G401.6 (cell line): Measurements from ENCODE around the gene GNL1.
A peak's percentile ranks its signal among the peaks of the same experiment; 100 is the strongest.

Source experiments
- FAIRE-seq: peaks from 2 replicates; lab custom pipeline; 2012; peaks lifted over from hg19 to GRCh38; lab: Jason Lieb, UNC

Gene GNL1

DNA sequence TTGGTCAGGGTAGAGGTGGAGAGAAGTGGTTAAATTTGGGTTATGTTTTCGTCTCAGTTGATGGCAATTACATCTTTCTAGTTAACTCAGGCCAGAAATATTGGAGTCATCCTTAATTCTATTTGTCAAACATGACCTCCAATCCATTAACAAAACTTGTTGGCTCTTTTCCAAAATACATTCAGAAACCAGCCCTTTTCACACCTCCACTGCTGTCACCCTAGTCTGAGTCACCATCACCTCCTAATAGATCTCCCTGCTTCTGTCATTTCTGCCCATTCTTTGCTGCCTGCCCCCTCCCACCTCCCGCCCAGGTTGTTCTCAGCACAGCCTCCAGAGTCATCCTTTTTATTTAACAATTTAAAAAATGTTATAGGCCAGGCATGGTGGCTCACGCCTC, 12.0 kb upstream of the GNL1 start:
- no peak for FAIRE-seq

DNA sequence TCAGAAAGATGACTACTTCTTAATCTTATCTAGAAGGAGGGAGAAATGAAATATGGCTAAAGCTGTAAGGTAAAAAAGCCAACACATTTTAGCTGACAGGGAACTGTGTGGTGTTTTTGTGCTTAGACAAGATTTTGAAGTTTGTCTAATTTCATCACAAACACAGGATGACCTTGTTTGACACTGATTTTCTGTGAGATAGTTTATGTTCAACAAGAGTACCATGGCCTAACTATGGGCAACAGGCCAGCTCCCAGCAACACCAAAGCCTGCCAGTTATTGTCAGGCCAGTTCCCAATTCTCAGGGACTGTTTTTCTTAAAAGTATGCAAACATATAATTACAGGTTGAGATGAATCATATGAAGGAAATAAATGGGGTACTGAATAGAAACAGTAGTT, 9.5 kb upstream of the GNL1 start:
- no peak for FAIRE-seq

DNA sequence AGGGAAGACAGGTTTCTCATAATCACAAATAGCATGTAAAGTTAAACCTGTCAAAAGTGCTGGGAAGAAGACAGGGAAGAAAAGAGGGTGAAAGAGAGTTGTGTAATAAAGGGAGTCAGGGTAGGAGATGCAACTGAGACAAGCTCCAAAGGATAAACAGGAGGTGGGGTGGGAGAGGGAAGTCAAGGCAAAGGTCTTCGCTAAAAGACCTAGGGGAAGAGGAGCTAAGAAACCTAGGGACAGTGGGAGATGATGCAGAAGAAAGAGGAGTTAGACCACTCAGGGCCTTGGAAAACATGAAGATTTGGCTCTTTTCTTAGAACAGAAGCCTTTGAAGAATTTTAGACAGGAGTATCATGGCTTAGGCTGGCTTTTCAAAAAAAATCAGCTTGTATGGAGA, 7.8 kb upstream of the GNL1 start:
- FAIRE-seq: no peak

DNA sequence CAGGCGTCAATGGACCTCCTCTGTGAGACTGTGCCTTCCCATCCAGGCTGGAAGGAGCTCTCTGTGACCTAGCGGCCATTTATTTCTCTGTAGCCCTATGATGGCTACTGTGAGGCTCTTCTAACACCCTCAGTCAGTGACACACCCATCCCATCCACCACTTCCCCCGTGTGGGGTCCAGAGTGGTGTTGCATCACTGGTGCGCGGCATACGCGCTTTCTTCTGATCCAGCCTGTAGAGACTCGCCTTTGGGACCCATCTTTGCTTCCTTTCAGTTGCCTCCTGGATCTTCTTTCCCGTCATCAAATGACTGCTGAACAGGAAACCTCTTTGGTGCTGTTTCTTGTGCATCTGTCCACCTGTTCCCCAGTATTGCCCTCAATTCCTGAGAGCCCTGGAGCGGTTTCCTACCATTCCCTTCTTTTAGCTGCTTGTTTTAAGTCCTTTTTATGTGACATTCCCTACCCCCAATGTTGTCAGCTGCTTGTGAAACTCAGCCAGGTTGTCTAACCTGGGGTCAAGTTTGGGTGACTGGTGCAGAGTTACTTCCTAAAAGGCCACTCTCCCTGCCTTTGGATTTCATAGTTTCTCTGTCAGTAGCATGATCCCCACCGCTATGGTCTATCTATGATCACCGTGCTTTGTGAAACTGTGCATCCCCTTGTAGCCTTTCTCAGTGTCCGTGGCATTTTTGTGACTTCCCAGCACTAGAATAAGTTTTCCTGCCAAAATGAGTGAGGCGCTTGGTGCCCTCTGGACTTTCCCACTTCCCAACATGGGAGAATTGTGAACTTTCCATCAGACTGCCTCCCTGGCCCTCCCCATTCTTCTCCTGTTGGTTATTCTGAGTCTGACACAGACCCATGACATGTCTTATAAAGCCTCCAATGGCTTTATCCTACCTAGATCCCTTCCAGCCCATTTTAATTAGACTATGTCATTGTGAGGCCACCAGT, 6.5 kb upstream of the GNL1 start:
- FAIRE-seq: no peak

GRCh38 chr6:30560930-30561329, 4.6 kb upstream of the GNL1 start:
- no peak for FAIRE-seq

DNA sequence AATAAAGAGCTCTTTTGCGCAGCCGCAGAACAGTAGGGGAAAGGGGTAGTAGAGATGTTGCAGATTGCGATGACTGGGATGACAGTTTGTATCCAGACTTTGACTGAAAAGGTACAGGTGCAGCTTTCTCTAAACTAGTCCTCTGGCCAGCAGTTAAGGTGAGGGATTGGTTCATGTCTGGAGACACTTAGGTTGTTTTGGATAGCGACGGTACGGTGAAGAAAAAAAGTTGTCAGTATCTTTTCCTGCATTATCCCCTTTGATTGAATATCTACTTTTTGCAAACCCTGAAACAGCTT, 1.3 kb upstream of the GNL1 start:
- FAIRE-seq: no peak

- no peak for FAIRE-seq
Observed at GRCh38 chr6:30556906-30557682, 805 bp upstream of the GNL1 start, which contains the start of gene PRR3. Gene PRR3 (plus strand): TSS chr6:30557295. CDS start chr6:30557345, 50 bp downstream.

GRCh38 chr6:30555816-30556065, 548 bp downstream of the GNL1 start:
- no peak for FAIRE-seq

DNA sequence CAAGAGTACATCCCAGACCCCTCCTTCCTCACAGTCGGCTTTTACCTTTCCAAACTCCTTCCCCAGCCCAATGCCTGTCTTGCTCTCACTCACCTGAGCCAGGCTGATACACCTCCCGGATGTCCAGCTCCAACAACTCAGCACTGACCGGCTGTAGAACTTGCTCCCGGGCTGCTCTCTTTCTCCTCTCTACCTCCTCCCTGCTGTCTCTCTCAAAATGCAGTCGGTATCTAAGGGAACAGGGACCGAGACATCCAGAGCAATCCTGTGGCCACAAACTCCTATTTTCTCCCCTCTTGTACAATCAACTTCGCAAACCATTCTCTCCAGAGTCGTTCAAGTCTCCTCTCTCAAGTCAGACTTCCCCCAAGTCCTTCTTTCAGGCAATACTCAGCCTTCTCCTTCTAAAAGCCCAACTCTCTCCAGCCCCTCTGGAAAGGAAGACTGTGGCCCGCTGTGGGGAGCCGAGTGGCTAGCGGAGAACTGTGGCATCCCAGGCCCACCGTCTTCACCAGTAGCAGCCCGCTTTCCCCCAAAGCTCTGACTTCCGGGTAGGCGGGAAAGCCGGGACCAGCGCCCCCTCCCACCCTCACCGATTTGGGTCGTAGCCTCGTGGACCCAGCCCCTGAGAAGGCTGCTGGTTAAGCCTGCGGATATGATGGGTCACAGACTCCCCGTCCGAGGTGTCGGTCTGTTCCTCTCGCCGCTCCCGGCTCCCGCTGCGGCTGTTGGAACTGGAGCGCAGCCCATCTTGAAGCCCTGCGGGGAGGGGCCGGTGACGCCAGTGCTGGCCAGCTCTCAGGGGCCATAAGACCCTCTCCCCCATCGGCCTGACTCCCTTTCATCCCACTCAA, 1.1 kb downstream of the GNL1 start:
- FAIRE-seq: no peak

DNA sequence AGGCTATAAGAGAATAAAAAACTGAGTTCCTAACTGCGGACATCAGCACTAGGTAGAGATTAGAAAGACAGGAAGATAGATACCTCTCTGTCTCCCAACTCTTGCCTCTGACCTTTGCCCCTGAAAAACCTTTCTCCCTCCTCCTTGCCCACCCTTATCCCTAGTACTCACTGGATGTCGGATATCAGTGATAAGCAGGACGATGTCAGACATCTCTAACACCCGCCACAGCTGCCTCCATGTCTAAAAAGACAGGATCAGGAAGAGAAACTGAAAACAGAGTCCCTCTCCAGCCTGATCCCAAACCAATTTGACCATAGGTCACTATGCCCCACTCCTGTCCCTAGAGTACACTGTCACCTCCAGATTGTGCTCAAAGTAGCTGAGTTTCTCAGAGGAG, 1.9 kb downstream of the GNL1 start:
- no peak for FAIRE-seq

- no peak for FAIRE-seq
Observed at GRCh38 chr6:30548375-30548774, 7.9 kb downstream of the GNL1 start.

DNA sequence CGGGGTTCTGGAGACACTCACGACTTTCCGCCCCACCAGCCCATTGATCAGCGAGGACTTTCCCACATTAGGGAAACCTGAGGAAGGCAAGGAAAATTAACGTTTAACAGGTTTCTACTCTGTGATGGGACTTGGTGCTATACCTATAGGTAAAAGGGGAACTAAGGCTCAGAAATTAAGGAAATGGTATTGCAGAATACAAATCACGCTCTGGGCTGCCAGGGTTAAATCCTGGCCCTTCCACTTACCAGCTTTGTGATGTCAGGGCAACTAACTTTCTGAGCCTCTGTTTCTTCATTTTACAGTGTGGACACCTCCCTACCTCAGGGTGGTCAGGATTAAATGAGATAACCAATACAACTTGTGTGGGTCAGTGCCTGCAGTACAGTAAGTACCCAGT, 8.8 kb downstream of the GNL1 start:
- no peak for FAIRE-seq

DNA sequence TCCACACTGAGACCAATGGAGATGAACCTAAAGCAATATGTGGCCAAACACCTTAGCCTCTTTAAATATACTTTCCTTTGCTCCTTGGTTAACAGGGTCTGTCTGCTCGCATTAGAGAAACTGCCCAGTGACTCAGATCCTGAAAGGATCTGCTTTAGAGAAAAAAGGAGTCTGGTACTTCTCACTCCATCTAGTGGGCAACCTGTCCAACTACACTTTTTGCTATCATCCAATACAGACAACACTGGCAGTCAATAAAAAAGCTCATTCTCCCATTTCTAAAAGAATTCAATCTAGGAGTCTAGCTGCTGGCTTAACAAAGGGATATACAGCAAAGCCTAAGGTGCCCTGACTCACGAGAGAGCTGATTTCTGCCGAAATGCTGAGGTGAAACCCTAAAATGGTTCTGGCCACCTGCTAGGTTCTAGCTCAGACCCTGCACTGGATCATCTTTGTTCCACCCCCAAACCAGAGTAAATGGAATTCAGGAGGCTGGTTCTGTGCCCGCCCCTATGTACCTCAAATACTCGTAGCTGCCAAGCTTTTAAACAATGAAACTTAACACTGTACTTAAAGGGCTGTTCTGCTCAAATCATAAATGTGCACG, 11.5 kb downstream of the GNL1 start:
- peak; percentile 96 for FAIRE-seq

DNA sequence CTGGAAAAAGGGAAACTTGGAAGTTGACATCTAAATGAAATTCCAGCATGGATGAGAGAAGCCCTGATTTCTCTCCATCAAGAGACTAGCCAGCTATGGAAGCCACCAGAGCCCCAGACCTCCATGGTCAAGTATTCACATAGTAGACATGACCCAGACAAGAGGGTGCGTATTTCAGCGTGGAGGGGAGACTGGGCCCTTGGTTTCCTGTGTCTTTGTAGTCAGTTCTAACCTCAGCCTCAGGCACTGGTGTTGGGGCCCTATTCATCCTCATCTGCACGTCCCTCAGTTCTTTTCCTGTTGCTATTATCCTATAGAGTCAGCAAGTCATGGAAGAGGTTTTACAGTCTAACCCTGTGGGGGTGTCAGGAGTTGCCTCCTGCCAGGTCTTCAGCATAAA, 12.5 kb downstream of the GNL1 start:
- no peak for FAIRE-seq

- FAIRE-seq: no peak
Observed at GRCh38 chr6:30542915-30543314, 13.4 kb downstream of the GNL1 start.

GRCh38 chr6:30542404-30542725, 13.9 kb downstream of the GNL1 start:
- no peak for FAIRE-seq

GRCh38 chr6:30541515-30542403, 14.5 kb downstream of the GNL1 start:
- peak; percentile 95 for FAIRE-seq

DNA sequence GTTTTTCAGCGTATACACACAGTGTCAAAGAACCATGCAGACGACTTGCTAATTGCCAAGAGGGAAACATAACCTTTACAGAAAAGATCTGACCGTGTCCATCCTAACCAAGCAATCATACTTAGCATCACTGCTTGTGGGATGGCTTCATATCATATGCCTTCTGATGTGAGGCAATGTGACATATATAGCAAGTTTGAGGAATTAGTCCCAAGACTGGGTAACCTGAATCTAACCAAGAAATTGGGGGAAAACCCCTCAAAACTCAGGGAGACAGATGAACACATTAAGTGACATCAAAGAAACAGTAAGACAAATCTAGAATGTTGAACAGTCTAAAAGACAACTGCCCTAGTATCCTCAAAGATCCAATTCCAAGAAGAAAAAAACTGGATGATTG, 18.4 kb downstream of the GNL1 start:
- no peak for FAIRE-seq

DNA sequence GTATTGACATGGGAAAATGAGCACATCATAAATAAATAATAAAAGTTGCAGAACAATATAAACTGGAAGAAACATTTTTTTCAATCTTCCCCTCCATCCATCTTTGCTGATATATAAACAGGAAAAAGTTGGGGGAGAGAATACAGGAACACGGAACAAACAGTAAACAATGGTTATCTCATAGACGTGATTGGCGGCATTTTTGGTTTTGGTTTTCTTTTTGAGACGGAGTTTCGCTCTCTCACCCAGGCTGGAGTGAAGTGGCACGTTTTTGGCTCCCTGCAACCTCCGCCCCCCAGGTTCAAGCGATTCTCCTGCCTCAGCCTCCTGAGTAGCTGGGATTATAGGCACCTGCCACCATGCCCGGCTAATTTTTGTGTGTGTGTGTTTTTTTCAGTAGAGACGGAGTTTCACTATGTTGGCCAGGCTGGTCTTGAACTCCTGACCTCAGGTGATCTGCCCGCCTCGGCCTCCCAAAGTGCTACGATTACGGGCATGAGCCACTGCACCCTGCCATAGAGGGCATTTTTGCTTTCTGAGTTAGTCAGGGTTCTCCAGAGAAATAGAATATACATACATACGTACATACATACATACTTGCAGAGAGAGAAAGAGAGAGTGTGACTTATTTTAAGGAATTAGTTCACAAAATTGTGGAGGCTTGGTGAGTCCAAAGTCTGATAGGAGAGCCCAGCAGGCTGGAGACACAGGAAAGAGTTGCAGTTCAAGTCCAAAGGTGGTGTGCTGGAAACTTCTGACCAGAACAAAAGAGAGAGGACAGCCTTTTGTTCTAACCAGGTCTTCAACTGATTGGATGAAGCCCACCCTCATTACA, 22.6 kb downstream of the GNL1 start:
- FAIRE-seq: no peak

DNA sequence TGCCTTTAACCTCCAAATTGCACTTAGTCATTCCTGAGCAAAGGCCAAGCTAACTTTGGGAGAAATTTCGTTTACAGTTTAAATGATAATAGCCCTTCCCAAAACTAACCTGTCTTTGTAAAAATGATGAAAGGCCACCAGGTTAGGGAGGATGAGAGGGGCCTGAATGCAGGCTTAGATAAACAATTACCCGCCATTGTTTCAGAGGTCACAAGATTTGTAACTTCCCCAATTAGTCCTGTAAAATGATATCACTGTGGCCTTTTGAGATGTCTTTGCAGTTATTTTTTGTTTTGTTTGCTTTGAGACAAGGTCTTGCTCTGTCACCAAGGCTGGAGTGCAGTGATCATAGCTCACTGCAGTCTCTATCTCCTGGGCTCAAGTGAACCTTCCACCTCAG, 26.3 kb downstream of the GNL1 start:
- FAIRE-seq: no peak
